Non-pigmented ciliary epithelial cell (primary cell): ENCODE results near the gene ACVR1.
"Not testable (repeated sequence)": the region's sequence is repeated elsewhere in the genome, so short reads cannot be mapped to it uniquely, and the experiment has no call there.

Experiments used
- DNase-seq: peaks from one replicate; pipeline ENCODE4 v3.0.0-alpha.2; 2010; ENCODE audit warnings: low read depth

Gene ACVR1

GRCh38 chr2:157756447-157756846, 119.7 kb downstream of the ACVR1 start:
- DNase-seq = not testable (repeated sequence)

DNA sequence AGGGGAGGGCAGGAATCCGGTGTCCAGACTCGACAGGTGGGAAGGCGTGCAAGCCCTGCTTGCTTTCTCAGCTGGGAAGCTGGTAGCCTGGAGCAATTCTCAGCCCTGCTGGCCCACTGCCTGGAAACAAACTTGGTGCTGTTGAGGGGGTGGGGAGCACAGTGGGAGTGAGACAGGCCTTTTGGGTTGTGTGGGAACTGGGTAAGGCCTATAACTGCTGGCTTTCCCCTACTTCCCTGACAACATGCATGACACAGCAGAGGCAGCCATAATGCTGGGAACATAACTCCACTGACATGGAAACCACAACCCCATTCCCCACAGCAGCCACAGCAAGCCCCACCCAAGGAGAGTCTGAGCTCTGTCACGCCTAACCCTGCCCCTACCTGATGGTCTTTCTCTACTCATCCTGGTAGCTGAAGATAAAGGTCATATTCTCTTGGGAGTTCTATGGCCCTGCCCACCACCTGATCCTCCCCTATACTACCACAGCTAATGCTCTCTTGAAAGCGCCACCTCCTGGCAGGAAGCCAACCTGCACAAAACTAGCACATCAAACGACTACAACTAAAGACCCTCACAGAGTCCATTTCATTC, 124.6 kb downstream of the ACVR1 start:
- DNase-seq = peak; percentile 35

GRCh38 chr2:157749684-157750083, 126.4 kb downstream of the ACVR1 start:
- no peak for DNase-seq

- no peak for DNase-seq
Measured at GRCh38 chr2:157748371-157749142, 127.6 kb downstream of the ACVR1 start.

GRCh38 chr2:157747695-157748370, 128.3 kb downstream of the ACVR1 start:
- DNase-seq = peak; percentile 35

GRCh38 chr2:157747280-157747679, 128.8 kb downstream of the ACVR1 start:
- DNase-seq = no peak

DNA sequence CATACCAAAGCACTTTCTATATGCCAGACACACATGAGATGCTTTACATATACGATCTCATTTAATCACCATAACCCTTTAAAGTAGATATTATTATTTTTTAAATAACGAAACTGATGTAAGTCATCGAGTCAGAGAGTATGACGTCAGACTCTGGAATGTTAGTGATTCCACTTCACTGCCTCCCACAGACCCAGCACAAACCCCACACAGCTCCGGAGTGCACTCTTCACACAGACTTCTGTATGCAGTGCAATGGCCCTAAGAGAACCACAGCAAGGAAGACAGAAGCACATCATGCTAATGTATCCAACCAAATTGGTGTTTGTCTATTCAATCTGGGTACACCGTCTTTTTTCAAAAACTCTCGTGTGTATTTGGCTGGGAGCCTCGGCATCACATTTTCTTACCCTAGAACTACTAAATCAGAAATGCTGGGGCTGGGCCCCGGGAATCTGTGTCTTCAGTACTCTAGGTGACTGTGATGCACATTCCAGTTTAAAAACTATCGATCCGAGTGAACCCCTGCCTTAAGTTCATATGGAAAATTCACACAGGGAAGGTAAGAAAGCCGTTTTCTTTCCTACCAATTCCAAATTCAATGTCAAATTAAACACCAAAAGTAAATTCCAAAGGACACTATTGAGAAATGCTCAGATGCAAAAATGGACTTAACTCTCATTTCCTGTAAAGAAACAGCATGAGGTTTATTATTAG, 129.7 kb downstream of the ACVR1 start:
- DNase-seq = peak; percentile 82

DNA sequence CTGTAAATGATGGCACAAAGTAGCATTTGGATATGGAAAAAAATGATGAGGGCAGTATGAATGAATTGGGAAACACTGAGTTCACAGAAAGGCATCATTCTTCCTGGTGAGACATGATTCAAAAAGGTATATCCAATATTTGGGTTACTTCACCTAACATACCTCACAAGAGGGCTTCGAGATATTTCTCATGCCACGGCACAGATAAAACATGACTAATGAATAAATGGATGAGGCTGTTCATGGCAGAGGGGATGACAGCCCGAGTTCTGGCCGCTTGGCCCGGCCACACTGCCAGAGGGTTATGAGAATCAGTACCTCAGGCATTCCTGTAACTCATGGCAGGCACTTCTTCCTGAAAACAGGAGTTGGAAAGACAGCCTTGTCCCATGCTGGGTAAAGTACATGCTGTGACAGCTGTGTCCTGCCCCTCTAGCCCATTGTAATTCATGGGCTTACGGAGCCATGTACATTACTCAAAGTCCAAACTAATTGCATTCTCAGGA, 131.5 kb downstream of the ACVR1 start:
- DNase-seq = no peak

- DNase-seq = no peak
Measured at GRCh38 chr2:157743051-157743450, 133.1 kb downstream of the ACVR1 start.

DNA sequence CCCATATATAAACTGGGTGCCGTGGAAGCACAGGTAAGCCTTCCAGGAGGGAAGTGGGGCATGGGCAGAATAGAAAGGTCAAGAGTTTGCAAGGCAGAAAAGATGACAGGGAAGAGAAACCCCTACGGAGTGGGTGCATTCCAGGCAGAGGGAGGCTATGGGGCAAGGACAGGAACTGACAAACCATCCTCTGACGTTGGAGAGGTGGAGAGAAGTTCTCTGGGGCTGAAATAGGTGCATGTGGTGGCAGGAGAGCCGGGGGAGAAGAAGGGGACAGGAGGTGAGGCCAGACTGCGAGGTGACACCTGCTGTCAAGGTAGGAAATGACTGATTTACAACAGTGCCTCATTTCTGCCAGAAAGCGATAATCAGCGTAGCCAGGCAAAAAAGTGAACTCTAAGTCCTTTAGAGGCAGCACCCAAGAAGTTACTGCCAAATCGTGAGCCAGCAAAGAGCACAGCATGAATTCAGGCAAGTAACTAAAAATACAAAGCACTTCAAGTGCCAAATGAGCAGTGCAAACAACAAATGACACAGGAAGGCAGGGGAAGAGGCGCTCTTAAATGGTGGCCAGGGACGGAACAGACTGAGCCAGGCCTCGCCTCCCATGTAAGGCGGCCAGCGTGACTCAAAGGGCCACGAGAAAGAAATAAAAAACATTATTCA, 134.2 kb downstream of the ACVR1 start:
- DNase-seq = no peak

GRCh38 chr2:157737656-157738055, 138.5 kb downstream of the ACVR1 start:
- DNase-seq = no peak

- no peak for DNase-seq
Measured at GRCh38 chr2:157735532-157735931, 140.6 kb downstream of the ACVR1 start.

DNA sequence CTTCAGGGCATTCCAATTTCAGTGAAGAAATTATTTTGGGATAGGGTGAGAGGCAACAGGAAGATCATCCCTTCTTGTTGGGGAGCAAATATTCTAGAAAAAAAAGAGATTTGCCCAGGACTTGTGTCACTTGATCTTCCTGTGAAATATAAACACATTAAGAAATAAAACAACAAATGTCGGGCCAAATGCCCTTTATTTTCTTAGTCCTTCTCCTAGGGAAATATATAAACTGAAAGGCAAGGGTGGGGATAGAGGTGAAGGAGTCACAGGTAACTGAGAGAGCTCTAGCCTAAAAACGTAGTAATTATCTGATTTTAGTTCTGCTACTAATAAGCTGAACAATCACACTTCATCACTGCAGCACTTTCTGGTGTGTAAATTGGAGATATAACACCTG, 142.9 kb downstream of the ACVR1 start:
- no peak for DNase-seq

DNA sequence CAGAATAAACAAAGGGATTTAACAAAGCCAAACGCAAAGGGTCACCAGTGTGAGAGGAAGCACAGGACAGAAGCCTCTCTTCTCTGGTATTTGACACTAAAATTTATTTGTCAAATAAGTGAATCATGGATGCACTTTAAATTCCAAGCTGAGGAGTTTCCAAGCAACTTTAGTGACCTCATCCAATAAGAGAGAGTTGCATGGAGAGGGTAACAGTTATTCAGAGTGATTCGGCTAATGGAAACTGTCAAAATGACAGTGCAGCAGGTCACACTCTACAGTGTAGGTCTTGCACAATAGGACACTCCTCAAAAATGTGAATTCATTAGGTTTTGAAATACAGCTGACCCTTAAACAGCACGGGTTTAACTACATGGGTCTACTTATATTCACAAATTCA, 143.5 kb downstream of the ACVR1 start:
- DNase-seq = no peak

DNA sequence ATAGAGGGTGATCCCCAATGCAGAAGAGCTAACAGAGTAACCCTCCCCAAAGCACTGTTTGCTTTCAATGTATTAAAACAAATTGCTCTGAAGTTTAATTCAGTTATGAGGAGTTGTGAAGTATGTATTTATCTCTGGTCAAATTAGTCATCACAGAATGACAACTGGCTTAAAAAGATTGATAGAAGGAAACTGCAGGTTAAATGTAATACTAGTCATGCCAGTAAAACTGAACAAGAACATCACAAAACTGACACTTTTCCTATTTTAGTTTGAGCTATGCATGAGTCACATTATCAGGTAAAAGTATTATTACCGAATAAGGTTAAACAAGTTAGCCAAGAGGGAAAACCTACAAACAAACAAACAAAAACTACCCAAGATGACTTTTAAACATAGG, 148.4 kb downstream of the ACVR1 start:
- DNase-seq = no peak

- DNase-seq = no peak
Measured at GRCh38 chr2:157726946-157727345, 149.2 kb downstream of the ACVR1 start.

GRCh38 chr2:157725846-157726245, 150.3 kb downstream of the ACVR1 start:
- DNase-seq = peak; percentile 20

GRCh38 chr2:157722580-157723234, 153.4 kb downstream of the ACVR1 start:
- no peak for DNase-seq

- DNase-seq = no peak
Measured at GRCh38 chr2:157720504-157720903, 155.6 kb downstream of the ACVR1 start.

DNA sequence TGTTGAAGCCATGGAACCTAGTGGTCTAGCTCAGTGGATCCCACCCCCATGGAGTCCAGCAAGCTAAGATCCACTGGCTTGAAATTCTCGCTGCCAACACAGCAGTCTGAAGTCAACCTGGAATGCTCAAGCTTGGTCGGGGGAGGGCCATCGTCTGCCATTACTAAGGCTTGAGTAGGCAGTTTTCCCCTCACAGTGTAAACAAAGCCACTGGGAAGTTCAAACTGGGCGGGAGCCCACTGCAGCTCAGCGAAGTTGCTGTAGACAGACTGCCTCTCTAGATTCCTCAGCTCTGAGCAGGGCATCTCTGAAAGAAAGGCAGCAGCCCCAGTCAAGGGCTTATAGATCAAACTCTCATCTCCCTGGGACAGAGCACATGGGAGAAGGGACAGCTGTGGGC, 171.5 kb downstream of the ACVR1 start:
- not testable (repeated sequence) for DNase-seq

GRCh38 chr2:157704148-157704547, 172.0 kb downstream of the ACVR1 start:
- DNase-seq = not testable (repeated sequence)
